SKM-1 (cell line): ENCODE measurements around the gene SLC6A5.
"Not testable (repeated sequence)": the region's sequence is repeated elsewhere in the genome, so short reads cannot be mapped to it uniquely, and the experiment has no call there.

Experiments used
- DNase-seq: peaks from one replicate; lab custom pipeline; 2025; ENCODE audit not compliant: unreplicated experiment; lab: John Stamatoyannopoulos, UW

The SLC6A5 gene

DNA sequence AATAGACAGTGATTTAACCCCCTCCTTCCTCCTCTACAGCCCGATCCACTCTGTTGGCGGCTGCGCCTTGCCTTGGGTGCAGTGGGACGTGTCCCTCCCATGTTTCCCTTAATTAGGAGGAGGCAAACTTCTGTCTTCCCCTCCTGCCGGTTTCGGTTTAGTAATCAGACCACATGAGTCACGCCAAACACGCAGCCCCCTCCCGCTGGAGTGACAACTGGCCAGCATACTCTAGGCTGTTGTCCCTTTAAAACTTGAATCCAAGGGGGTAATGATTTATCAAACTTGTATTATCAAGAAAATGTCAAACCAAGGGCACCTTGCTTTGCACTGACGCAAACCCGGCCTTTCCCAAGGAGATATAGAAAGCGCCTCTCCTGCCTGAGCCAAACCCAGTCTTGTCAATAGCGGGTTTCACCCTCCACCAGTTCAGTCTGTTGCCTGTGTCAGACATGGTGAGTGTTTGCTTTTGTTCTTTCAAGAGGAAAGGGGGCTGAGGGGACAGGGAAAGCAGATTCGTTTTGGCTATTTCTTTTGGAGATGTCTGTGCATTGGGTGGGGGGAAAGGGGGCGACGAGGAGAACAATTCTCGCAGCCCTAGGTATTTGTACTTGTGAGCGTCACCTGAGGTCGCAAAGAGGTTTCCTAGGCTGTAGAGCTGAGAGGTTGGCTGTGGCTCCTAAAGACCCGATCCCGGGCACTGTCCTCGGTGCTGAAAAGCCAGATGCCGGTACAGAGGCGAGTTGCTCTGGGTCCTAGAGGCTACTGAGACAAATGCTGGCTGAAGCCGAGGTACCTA is at the start of gene SLC6A5:
SLC6A5 (plus strand) TSS at position 388 of the 799 bp plus-strand sequence; CDS start at position 453, 65 bp downstream.
- DNase-seq, result no peak

- no peak for DNase-seq
Measured at GRCh38 chr11:20551096-20551495, 48.3 kb upstream of the SLC6A5 start.

- DNase-seq, result no peak
Measured at GRCh38 chr11:20555783-20556182, 43.6 kb upstream of the SLC6A5 start.

DNA sequence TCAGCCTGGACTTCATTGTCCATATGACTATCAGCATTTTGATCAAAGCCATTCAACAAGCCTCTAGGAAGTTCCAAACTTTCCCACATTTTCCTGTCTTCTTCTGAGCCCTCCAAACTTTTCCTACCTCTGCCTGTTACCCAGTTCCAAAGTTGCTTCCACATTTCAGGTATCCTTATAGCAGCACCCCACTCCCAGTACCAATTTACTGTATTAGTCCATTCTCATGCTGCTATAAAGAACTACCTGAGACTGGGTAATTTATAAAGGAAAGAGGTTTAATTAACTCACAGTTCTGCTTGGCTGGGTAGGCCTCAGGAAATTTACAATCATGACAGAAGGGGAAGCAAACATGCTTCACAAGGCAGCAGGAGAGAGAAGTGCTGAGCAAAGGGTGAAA is 43.0 kb upstream of the SLC6A5 start:
- DNase-seq, result not testable (repeated sequence)

DNA sequence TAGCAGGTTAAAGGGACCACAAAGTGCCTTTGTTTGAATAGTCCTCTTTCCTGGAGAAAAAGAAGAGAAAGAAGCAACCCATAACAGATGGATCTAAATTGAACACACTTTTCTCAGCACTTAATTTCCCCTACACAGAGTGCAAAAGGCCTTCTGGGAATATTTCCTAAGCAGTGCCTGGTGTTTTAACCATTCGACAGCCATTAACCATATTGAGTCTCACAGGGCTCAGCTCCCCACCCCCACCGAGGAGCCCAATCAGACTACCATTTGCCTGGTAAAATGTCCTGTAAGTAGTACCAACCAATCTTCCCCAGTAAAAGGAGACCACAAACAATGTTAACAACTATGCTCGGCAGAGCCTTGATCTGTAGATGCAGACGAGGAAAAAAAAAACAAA is 40.7 kb upstream of the SLC6A5 start:
- no peak for DNase-seq

GRCh38 chr11:20559523-20560300 is 39.7 kb upstream of the SLC6A5 start:
- no peak for DNase-seq

GRCh38 chr11:20561915-20562314 is 37.5 kb upstream of the SLC6A5 start:
- DNase-seq, result no peak

- DNase-seq, result no peak
Measured at GRCh38 chr11:20563866-20564265, 35.5 kb upstream of the SLC6A5 start.

- DNase-seq, result no peak
Measured at GRCh38 chr11:20564846-20565635, 34.4 kb upstream of the SLC6A5 start.

- not testable (repeated sequence) for DNase-seq
Measured at GRCh38 chr11:20566115-20566514, 33.3 kb upstream of the SLC6A5 start.

DNA sequence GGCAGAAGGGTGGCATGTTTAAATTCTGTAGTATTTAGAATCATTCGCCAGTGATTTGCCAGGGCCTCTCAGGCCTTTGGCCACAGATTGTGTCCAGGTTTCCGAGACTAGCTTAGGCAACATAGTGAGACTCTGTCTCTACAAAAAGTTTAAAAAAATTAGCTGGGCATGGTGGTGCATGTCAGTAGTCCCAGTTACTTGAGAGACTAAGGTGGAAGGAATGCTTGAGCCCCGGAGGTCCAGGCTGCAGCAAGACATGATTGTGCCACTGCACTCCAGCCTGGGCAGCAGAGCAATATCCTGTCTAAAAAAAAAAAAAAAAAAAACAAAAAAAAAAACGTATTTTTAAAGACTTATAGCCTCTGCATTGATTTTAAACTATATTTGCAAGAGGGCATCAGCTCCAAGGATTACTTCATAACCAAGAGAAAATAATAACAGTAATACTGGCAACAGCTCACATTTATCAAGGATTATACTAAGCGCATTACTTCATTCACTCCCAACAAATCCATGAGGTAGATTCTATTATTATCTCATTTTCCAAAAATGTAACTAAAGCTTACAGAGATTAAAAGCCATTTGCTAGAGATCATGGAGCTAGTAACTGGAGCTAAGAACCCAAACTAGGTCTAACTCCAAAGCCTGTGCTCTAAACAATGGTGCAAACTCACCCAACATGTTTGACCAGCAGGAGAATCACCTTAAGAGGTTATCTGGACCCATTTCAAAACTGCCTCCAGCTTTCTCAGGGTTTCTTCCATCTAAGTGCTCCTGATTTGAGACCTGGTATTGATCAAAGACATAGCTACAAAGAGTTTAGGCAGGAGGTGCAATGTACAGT is 32.6 kb upstream of the SLC6A5 start:
- DNase-seq, result no peak

DNA sequence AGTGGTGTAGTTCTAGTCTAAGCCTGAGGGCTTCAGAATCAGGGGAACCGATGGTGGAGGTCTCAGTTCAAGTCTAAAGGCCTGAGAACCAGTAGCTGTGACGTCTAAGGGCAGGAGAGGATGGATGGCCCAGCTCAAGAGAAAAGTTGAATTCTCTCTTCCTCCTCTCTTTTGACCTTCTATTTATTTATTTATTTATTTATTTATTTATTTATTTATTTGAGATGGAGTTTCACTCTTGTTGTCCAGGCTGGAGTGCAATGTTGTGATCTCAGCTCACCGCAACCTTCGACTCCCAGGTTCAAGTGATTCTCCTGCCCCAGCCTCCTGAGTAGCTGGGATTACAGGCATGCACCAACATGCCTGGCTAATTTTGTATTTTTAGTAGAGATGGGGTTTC is 19.7 kb upstream of the SLC6A5 start:
- DNase-seq, result not testable (repeated sequence)

DNA sequence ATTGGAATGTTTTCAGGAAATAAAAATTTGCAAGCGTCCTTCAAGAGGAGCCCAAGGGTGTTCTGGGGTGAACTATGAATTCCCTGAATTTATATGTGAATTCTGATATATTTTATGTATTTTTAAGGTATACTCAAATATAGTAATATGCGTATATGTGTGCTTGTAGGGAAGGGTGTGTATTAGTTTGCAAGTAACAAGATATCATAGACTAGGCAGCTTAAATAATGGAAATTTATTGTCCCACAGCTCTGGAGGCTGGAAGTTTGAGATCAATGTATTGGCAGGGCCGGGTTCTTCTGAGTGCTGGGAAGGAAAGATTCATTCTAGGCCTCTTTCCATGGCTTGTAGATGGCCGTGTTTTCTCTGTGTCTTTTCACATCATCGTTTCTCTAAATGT is 16.2 kb upstream of the SLC6A5 start:
- no peak for DNase-seq

DNA sequence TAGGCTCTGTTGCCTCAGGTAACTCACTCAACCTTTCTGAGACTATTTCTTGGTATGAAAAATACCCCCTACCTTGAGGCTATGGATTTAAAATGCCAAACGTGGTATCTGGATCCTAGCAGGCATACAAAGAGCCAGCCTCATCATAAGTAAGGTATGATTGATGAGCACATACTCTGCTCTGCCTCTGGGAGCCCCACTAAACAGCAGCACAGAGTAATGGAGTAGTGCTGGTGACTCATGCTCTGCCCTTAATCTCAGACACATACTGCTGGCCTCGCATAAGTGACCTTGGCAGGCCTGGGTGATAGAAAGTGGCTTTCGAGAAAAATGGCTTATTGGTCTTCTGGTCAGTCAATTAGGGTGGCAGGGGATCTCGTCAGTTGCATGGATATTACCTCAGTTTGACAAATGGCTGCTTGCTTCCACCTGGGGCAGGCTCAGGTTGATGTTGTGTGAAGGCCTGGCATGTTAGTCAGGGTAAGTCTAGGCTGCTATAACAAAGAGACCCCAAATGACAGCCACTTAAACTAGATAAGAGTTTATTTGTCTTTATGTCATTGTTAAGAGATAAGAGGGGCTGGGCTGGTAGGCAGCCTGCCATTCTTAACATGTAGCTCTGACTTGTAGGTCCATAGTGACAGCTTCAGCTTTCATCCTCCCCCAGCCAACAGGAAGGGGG is 15.2 kb upstream of the SLC6A5 start:
- DNase-seq, result no peak

GRCh38 chr11:20589796-20590195 is 9.6 kb upstream of the SLC6A5 start:
- DNase-seq, result no peak

DNA sequence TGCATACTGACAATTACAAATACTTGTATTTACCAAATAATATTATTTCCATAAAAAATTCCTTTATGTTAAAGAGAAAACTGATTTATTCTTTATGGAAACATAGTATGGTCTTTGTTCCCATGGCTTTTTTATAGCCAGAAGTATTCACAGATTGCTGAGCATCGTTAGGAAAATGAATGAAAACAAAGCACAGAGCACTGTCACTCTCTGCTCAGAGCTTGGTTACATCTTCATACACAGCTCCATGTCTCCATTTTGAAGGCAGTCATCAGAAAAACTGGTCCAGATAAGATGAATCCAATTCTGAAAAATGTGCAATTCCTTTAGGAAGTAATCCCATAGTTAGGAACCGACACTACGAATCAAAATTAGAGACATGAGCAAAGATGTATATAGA is 9.0 kb upstream of the SLC6A5 start:
- DNase-seq, result no peak

GRCh38 chr11:20592741-20593140 is 6.7 kb upstream of the SLC6A5 start:
- DNase-seq, result no peak

DNA sequence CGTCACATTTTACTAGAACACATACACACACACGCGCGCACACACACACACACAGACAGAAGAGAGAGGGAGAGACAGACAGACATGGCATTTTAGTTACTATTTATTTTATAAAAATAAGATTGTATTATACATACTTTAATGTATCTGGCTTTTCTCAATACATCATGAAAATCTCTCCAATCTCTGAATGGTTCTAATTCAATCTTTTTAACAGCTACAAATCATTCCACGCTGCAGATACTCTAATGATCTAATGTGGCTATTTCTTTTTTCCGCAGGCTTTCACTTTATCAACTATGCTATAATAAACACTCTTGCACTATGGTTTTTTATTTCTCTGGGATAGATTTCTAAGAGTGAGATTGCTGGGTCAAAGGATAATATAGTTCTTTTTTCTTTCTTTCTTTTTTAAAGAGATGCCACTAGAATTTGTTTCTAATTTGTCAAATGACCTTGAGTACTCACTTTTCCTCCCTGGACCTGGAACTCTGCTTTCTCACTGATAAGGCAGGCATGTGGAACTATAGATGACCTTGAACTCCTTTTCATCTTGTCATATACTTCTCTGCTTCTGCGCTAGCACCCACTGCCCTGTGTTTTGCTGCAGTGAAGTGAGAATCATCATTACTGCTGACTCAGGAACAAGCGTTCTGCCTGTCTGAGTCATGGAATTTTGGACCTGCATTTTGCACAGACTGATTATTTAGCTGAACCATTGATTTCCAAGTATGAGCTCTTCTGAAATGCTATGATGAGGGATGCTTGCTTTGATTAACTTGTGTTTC is 4.9 kb upstream of the SLC6A5 start:
- no peak for DNase-seq

DNA sequence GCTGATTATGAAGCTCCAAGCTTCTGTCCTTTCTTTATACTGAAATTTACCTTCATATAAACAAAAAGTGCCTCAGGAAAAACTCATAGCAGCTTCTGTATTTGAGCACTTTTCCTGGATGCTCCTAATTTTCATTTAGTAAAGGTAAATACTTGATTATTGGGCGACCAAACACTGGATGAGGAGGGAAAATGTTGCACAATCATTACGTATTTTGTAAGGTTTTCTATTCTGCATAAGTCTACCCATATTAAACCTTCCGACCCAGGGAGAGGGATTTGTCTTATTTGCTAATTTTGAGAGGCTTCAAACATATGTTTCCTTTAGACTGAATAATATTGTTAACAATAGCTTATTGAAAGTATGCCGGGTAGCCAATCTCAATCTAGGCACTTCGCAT is 4.3 kb upstream of the SLC6A5 start:
- no peak for DNase-seq
